ENCODE measurements around the gene MKNK1.

GRCh38 chr1:46596846-46597245 is 7.2 kb downstream of the MKNK1 start:
- TF ChIP-seq POLR2A (IDR thresholded peaks at IDR 0.05; ENCODE audit: low read length) (no peak), GATA1 (IDR thresholded peaks at IDR 0.05; ENCODE audit: low read depth, low read length) (no peak)
